Measurements from ENCODE around the gene TBC1D10A. TPM values are rescaled to one million over a fixed set of nuclear protein-coding genes. Genes with fewer than 3 reads are reported as not detected.

The TBC1D10A gene
- total RNA-seq, 1 experiment from 2014 or later: 18.6 TPM

- intact Hi-C loops (cut with micrococcal nuclease): no loop called here
- CTCF ChIA-PET: no interaction called here
Measured at GRCh38 chr22:30308518-30309230, 18.1 kb downstream of the TBC1D10A start.

More at GRCh38 chr22:30308518-30309230, 18.1 kb downstream of the TBC1D10A start:
- no TSS peak for BruUV-seq (replicated peaks)
- TF ChIP-seq JUND (IDR thresholded peaks at IDR 0.05): peak; percentile 11; the same call in 1 of the 2 replicates
- TF ChIP-seq, protein P1, sequence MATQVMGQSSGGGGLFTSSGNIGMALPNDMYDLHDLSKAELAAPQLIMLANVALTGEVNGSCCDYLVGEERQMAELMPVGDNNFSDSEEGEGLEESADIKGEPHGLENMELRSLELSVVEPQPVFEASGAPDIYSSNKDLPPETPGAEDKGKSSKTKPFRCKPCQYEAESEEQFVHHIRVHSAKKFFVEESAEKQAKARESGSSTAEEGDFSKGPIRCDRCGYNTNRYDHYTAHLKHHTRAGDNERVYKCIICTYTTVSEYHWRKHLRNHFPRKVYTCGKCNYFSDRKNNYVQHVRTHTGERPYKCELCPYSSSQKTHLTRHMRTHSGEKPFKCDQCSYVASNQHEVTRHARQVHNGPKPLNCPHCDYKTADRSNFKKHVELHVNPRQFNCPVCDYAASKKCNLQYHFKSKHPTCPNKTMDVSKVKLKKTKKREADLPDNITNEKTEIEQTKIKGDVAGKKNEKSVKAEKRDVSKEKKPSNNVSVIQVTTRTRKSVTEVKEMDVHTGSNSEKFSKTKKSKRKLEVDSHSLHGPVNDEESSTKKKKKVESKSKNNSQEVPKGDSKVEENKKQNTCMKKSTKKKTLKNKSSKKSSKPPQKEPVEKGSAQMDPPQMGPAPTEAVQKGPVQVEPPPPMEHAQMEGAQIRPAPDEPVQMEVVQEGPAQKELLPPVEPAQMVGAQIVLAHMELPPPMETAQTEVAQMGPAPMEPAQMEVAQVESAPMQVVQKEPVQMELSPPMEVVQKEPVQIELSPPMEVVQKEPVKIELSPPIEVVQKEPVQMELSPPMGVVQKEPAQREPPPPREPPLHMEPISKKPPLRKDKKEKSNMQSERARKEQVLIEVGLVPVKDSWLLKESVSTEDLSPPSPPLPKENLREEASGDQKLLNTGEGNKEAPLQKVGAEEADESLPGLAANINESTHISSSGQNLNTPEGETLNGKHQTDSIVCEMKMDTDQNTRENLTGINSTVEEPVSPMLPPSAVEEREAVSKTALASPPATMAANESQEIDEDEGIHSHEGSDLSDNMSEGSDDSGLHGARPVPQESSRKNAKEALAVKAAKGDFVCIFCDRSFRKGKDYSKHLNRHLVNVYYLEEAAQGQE (IDR thresholded peaks at IDR 0.05; ENCODE audit: low read depth): no peak
- Histone ChIP-seq H4K20me1 (ENCODE audit: insufficient read depth) (no peaks in the 10 kb centered on the region), H3K4me1 (ENCODE audit: control insufficient read depth in 1 of 2, insufficient read depth in 2 of 2, low read length in 2 of 2) (peaks cover 61 to 94% of the 10 kb centered on the region in 2 experiments), H3K9ac (ENCODE audit: low read length) (no peak overlapping the region), H3K79me2 (ENCODE audit: insufficient read depth, low read length) (0 out of 2 replicates have a peak, but pooled peaks cover 4% of the 10 kb centered on the region), H3K36me3 (ENCODE audit: control insufficient read depth in 1 of 2, insufficient read depth in 2 of 2, low read length in 2 of 2) (no peaks in the 10 kb centered on the region), H3K27me3 (ENCODE audit: insufficient read depth, low read length) (no peaks in the 10 kb centered on the region), H3K27ac (ENCODE audit: low read depth, low read length) (no peak overlapping the region), H2AFZ (ENCODE audit: low read depth, low read length, poor library complexity, severe bottlenecking) (no peak overlapping the region), H3K4me3 (replicated peaks in 1 of 2; ENCODE audit: low read depth in 1 of 2, low read length in 2 of 2) (no peak overlapping the region), H3K9me3 (ENCODE audit: control insufficient read depth in 1 of 2, insufficient read depth in 1 of 2, low read depth in 1 of 2, low read length in 2 of 2) (no peaks in the 10 kb centered on the region), H3K4me2 (ENCODE audit: low read length) (0 out of 2 replicates have a peak overlapping the region, but pooled peaks have one; percentile 3), H3K9me2 (ENCODE audit: insufficient read depth) (no peaks in the 10 kb centered on the region)
- ATAC-seq (no peak), DNase-seq (ENCODE audit: low read depth, low spot score) (no peak)
- RAD21 ChIA-PET (ENCODE audit: low non-redundant PET in 1 of 2, low total read pairs in 2 of 2, uncharacterized antibody in 2 of 2, unreplicated experiment in 2 of 2): interaction anchor here in 1 of 2 experiments (0.7 to 1.0 kb wide), 2 partner anchors 18 to 21 kb away, joined by 3 read pairs; partner anchors contain the start of gene TBC1D10A
- POLR2A ChIA-PET: interaction anchor here (1.1 to 1.7 kb wide), 2 partner anchors 18 kb away, joined by 3 to 5 read pairs; partner anchors contain the start of gene TBC1D10A

Data from HCT116 (cell line).